B cell (primary cell): ENCODE measurements around the gene SCN2B. TPM values are rescaled to one million over a fixed set of nuclear protein-coding genes. Genes with fewer than 3 reads are reported as not detected.

Source experiments
- ATAC-seq: fragments of 200-7000 bp; cut with Tn5 transposase; one replicate; pipeline ENCODE4 v1.10.0; 2021; ENCODE audit warnings: low read depth, mild to moderate bottlenecking, moderate number of reproducible peaks, moderate library complexity
- CTCF ChIA-PET: fragments of 350-600 bp; sonication (Branson Sonifier 250); formaldehyde crosslinking; loops from one replicate; lab custom pipeline; 2021; ENCODE audit warnings: antibody characterized with exemption, inconsistent platforms; lab: Charles Lee
- POLR2A ChIA-PET: fragments of 350-600 bp; sonication (Branson Sonifier 250); formaldehyde crosslinking; loops from one replicate; lab custom pipeline; 2021; ENCODE audit warnings: antibody characterized with exemption; lab: Charles Lee
- DNase-seq: peaks from one replicate; pipeline ENCODE4 v3.0.0; 2013
- H2AFZ ChIP-seq: 2 replicates; pipeline ENCODE4 v1.6.1; 2012; ENCODE audit warnings: mild to moderate bottlenecking, low read depth, low read length; ENCODE audit not compliant: insufficient read depth, poor library complexity, severe bottlenecking
- H3K27ac ChIP-seq, 2 donors: 1 replicate in 1 of 2; 2 replicates in 1 of 2; pipeline ENCODE4 v1.5.1; 2012 to 2013; ENCODE audit warnings: low read length in 2 of 2, mild to moderate bottlenecking in 2 of 2, moderate library complexity in 1 of 2
- H3K27me3 ChIP-seq, 4 experiments: fragments of 200-600 bp in 1 of 4; sonication (generic) in 1 of 4; replicated peaks in 1 of 4; 1 replicate in 2 of 4; 2 replicates in 2 of 4; pipeline versions ENCODE4 v1.6.1 to v1.7.0; 2013 to 2016; ENCODE audit warnings: low read length in 3 of 4, mild to moderate bottlenecking in 2 of 4, mixed read lengths in 1 of 4, moderate library complexity in 1 of 4; ENCODE audit not compliant: insufficient read depth in 4 of 4, control insufficient read depth in 3 of 4; ENCODE audit errors: control extremely low read depth in 1 of 4
- H3K36me3 ChIP-seq, 2 experiments: replicated peaks in 1 of 2; 1 replicate in 1 of 2; 2 replicates in 1 of 2; pipeline versions ENCODE4 v1.6.1 to v1.7.1; 2013; ENCODE audit warnings: low read length in 1 of 2; ENCODE audit not compliant: insufficient read depth in 2 of 2, control insufficient read depth in 1 of 2; ENCODE audit errors: control extremely low read depth in 1 of 2, extremely low read depth in 1 of 2
- H3K4me1 ChIP-seq, 2 donors: fragments of 200-600 bp in 1 of 2; sonication (generic) in 1 of 2; 1 replicate in 1 of 2; 2 replicates in 1 of 2; pipeline versions ENCODE4 v1.5.1 to v1.6.1; 2013 to 2017; ENCODE audit warnings: low read length in 2 of 2; ENCODE audit not compliant: control insufficient read depth in 2 of 2, insufficient read depth in 2 of 2
- H3K4me2 ChIP-seq: replicated peaks from 2 replicates; pipeline ENCODE3; 2012; ENCODE audit warnings: mild to moderate bottlenecking, low read depth, low read length; ENCODE audit not compliant: poor library complexity, severe bottlenecking
- H3K4me3 ChIP-seq, 5 experiments: fragments of 200-600 bp in 1 of 5; sonication (generic) in 1 of 5; 1 replicate in 3 of 5; 2 replicates in 2 of 5; pipeline versions ENCODE4 v1.5.1 to v1.7.0; 2011 to 2016; ENCODE audit warnings: low read length in 4 of 5, mild to moderate bottlenecking in 4 of 5, low read depth in 2 of 5, control low read depth in 1 of 5, moderate library complexity in 1 of 5; ENCODE audit not compliant: insufficient read depth in 1 of 5; ENCODE audit errors: control extremely low read depth in 1 of 5, extremely low read depth in 1 of 5
- H3K79me2 ChIP-seq: fragments of 200-600 bp; sonication (generic); one replicate; pipeline ENCODE4 v1.6.0; 2016; ENCODE audit warnings: low read length; ENCODE audit not compliant: control insufficient read depth, insufficient read depth
- H3K9ac ChIP-seq: fragments of 200-600 bp; sonication (generic); 2 replicates; pipeline ENCODE4 v1.6.1; 2017; ENCODE audit warnings: mild to moderate bottlenecking, low read length, moderate library complexity
- H3K9me3 ChIP-seq, 3 donors: one replicate each; pipeline versions ENCODE4 v1.6.1 to v1.7.1; 2013; ENCODE audit warnings: low read length in 2 of 3; ENCODE audit not compliant: control insufficient read depth in 2 of 3, insufficient read depth in 1 of 3; ENCODE audit errors: control extremely low read depth in 1 of 3
- H4K20me1 ChIP-seq: 2 replicates; pipeline ENCODE4 v1.6.0; 2012; ENCODE audit warnings: mild to moderate bottlenecking, low read length; ENCODE audit not compliant: insufficient read depth, control insufficient read depth, poor library complexity, severe bottlenecking
- H3K27ac Mint-ChIP-seq: one replicate; pipeline ENCODE4 v1.8.0; 2021; ENCODE audit warnings: mixed read lengths
- H3K27me3 Mint-ChIP-seq: one replicate; pipeline ENCODE4 v1.8.0; 2021; ENCODE audit warnings: mixed read lengths
- H3K4me1 Mint-ChIP-seq: one replicate; pipeline ENCODE4 v1.8.0; 2021; ENCODE audit warnings: mixed read lengths
- H3K4me3 Mint-ChIP-seq: one replicate; pipeline ENCODE4 v1.8.0; 2021; ENCODE audit warnings: mixed read lengths
- H3K9me3 Mint-ChIP-seq: one replicate; pipeline ENCODE4 v1.8.0; 2022; ENCODE audit warnings: mixed read lengths; ENCODE audit not compliant: insufficient read depth
- CTCF ChIP-seq: fragments of 200-600 bp; IDR thresholded peaks from one replicate; pipeline ENCODE4 v1.8.0; 2022; ENCODE audit warnings: antibody characterized with exemption, mild to moderate bottlenecking
- EZH2 ChIP-seq: IDR thresholded peaks from 2 replicates; pipeline ENCODE4 v1.6.1; 2012; ENCODE audit warnings: borderline replicate concordance, low read depth, mild to moderate bottlenecking, moderate library complexity, low read length; ENCODE audit not compliant: insufficient read depth, poor library complexity, severe bottlenecking
- WGBS: methylation state at CpG from one replicate; pipeline ENCODE4 v1.1.5; 2013; ENCODE audit warnings: missing lambda C conversion rate; ENCODE audit not compliant: insufficient coverage; 5-methylcytosine and 5-hydroxymethylcytosine counted together
- intact Hi-C: fragments of 100-400 bp; cut with micrococcal nuclease; formaldehyde crosslinking; loops from one replicate; pipeline ENCODE4 v1.10.0; 2022
- polyA plus RNA-seq: library from polyadenylated mRNA; depleted of rRNA; stranded (reverse); fragments of >200 nt; gene quantifications from 2 replicates; pipeline ENCODE4 v1.2.3, GENCODE V29; 2012
- total RNA-seq, 2 donors: library from RNA; stranded (reverse); fragments of 120-200 nt in 1 of 2; gene quantifications; 1 replicate in 1 of 2; 2 replicates in 1 of 2; pipeline versions ENCODE4 v1.2.3 to v1.2.4, GENCODE V29; 2013 to 2022

SCN2B gene
- total and polyA plus RNA-seq, 2 donors (not counting 1 experiment from before 2014, with no cell fraction given) = not detected

GRCh38 chr11:118167253-118167652 lies 9.2 kb downstream of the SCN2B start:
- H3K9me3 Mint-ChIP-seq = no peaks in the 10 kb centered on the region
- Histone ChIP-seq H2AFZ (no peak overlapping the region), H3K4me3 (no peak overlapping the region), H3K4me1 (peaks cover 0 to 5% of the 10 kb centered on the region in 2 donors), H3K9ac (no peak overlapping the region), H3K27me3 (peaks cover 0 to 15% (median 1%) of the 10 kb centered on the region in 4 experiments), H3K27ac (no peak overlapping the region), H3K9me3 (no peaks in the 10 kb centered on the region), H3K79me2 (no peaks in the 10 kb centered on the region), H3K4me2 (no peak overlapping the region), H3K36me3 (no peaks in the 10 kb centered on the region), H4K20me1 (no peaks in the 10 kb centered on the region)
- no peak overlapping the region for H3K4me3 Mint-ChIP-seq
- TF ChIP-seq CTCF (no peak), EZH2 (no peak)
- ATAC-seq (no peak), DNase-seq (no peak)
- H3K4me1 Mint-ChIP-seq = peaks cover 3% of the 10 kb centered on the region
- no peak overlapping the region for H3K27ac Mint-ChIP-seq
- CTCF ChIA-PET = interaction anchor here (0.7 to 8.8 kb wide), 2 partner anchors 22 to 321 kb away, joined by 3 to 96 read pairs; no protein-coding TSS in a partner anchor
- intact Hi-C loops = no loop called here
- peaks cover 31% of the 10 kb centered on the region for H3K27me3 Mint-ChIP-seq
- POLR2A ChIA-PET = interaction anchor here (0.6 kb wide), 1 partner anchor 224 kb away, joined by 3 read pairs; no protein-coding TSS in a partner anchor
- no CpG with 5 or more reads among the region's 2 CpGs for WGBS

GRCh38 chr11:118166641-118167040 lies 9.8 kb downstream of the SCN2B start:
- ChIA-PET CTCF (no interaction called here), POLR2A (no interaction called here)
- Histone ChIP-seq H3K4me3 (no peak overlapping the region), H4K20me1 (no peaks in the 10 kb centered on the region), H3K9ac (no peak overlapping the region), H2AFZ (no peak overlapping the region), H3K27ac (no peak overlapping the region), H3K27me3 (peaks cover 0 to 18% (median 1%) of the 10 kb centered on the region in 4 experiments), H3K4me1 (peaks cover 0 to 3% of the 10 kb centered on the region in 2 donors), H3K9me3 (no peaks in the 10 kb centered on the region), H3K79me2 (no peaks in the 10 kb centered on the region), H3K36me3 (no peaks in the 10 kb centered on the region), H3K4me2 (no peak overlapping the region)
- intact Hi-C loops = no loop called here
- DNase-seq (no peak), ATAC-seq (no peak)
- Mint-ChIP-seq H3K9me3 (no peaks in the 10 kb centered on the region), H3K27ac (no peak overlapping the region), H3K27me3 (peaks cover 33% of the 10 kb centered on the region), H3K4me3 (no peak overlapping the region), H3K4me1 (peaks cover 2% of the 10 kb centered on the region)
- WGBS = 91% methylated on average over 16 of the region's 17 CpGs
- TF ChIP-seq CTCF = no peak
- TF ChIP-seq EZH2 = no peak
